BE2C (cell line): ENCODE results near the gene CORIN.

Experiments used
- DNase-seq: peaks from one replicate; pipeline ENCODE4 v3.0.0-alpha.2; 2020
- H3K27me3 ChIP-seq: fragments of 250-450 bp; sonication (Bioruptor Pico); 2 replicates; pipeline ENCODE4 v1.5.1; 2020; ENCODE audit warnings: mild to moderate bottlenecking
- H3K36me3 ChIP-seq: fragments of 250-450 bp; sonication (Bioruptor Pico); 2 replicates; pipeline ENCODE4 v1.5.1; 2020; ENCODE audit warnings: mild to moderate bottlenecking
- H3K4me1 ChIP-seq: fragments of 250-450 bp; sonication (Bioruptor Pico); 2 replicates; pipeline ENCODE4 v1.5.1; 2020
- H3K4me3 ChIP-seq: 2 replicates; pipeline ENCODE4 v1.5.1; 2011; ENCODE audit warnings: low read depth, low read length
- H3K9me3 ChIP-seq: fragments of 250-450 bp; sonication (Bioruptor Pico); 2 replicates; pipeline ENCODE4 v1.5.1; 2020
- CTCF ChIP-seq: IDR thresholded peaks from 2 replicates; pipeline ENCODE4 v1.5.1; 2012; ENCODE audit warnings: mild to moderate bottlenecking, low read depth, low read length

The CORIN gene

GRCh38 chr4:47801481-47802002 is 36.3 kb downstream of the CORIN start:
- no peak for DNase-seq
- Histone ChIP-seq H3K4me3 (no peak overlapping the region), H3K27me3 (no peaks in the 10 kb centered on the region), H3K36me3 (no peaks in the 10 kb centered on the region), H3K9me3 (no peaks in the 10 kb centered on the region), H3K4me1 (no peaks in the 10 kb centered on the region)
- TF ChIP-seq CTCF: no peak

- no peak for DNase-seq
- Histone ChIP-seq H3K4me3 (no peak overlapping the region), H3K27me3 (no peaks in the 10 kb centered on the region)
Observed at GRCh38 chr4:47798165-47798564, 39.7 kb downstream of the CORIN start.

GRCh38 chr4:47791965-47792364 is 45.9 kb downstream of the CORIN start:
- Histone ChIP-seq H3K4me3 (no peak overlapping the region), H3K27me3 (no peaks in the 10 kb centered on the region), H3K36me3 (no peaks in the 10 kb centered on the region), H3K4me1 (peaks cover 9% of the 10 kb centered on the region), H3K9me3 (no peaks in the 10 kb centered on the region)
- no peak for TF ChIP-seq CTCF
- no peak for DNase-seq

More at GRCh38 chr4:47798165-47798564, 39.7 kb downstream of the CORIN start:
- H3K9me3 ChIP-seq: no peaks in the 10 kb centered on the region
- H3K36me3 ChIP-seq: no peaks in the 10 kb centered on the region
- H3K4me1 ChIP-seq: peaks cover 2% of the 10 kb centered on the region; the same call in 1 of the 2 replicates
- TF ChIP-seq CTCF: no peak

GRCh38 chr4:47790105-47790504 is 47.8 kb downstream of the CORIN start:
- no peak for TF ChIP-seq CTCF

GRCh38 chr4:47788126-47788525 is 49.7 kb downstream of the CORIN start:
- no peaks in the 10 kb centered on the region for H3K36me3 ChIP-seq
- no peak for TF ChIP-seq CTCF
- H3K27me3 ChIP-seq: no peaks in the 10 kb centered on the region
- no peak overlapping the region for H3K4me3 ChIP-seq
- DNase-seq: no peak
- no peaks in the 10 kb centered on the region for H3K9me3 ChIP-seq
- peaks cover 20% of the 10 kb centered on the region for H3K4me1 ChIP-seq

More at GRCh38 chr4:47790105-47790504, 47.8 kb downstream of the CORIN start:
- DNase-seq: no peak
- Histone ChIP-seq H3K27me3 (no peaks in the 10 kb centered on the region), H3K36me3 (no peaks in the 10 kb centered on the region), H3K4me3 (no peak overlapping the region), H3K4me1 (peaks cover 9% of the 10 kb centered on the region), H3K9me3 (no peaks in the 10 kb centered on the region)

- Histone ChIP-seq H3K4me1 (peaks cover 14% of the 10 kb centered on the region), H3K4me3 (no peak overlapping the region), H3K27me3 (no peaks in the 10 kb centered on the region), H3K36me3 (no peaks in the 10 kb centered on the region), H3K9me3 (no peaks in the 10 kb centered on the region)
- DNase-seq: no peak
- no peak for TF ChIP-seq CTCF
Observed at GRCh38 chr4:47786958-47787370, 50.9 kb downstream of the CORIN start.
